NB4 (cell line): ENCODE results near the gene ATP10A.

Source experiments
- POLR2A ChIP-seq: IDR thresholded peaks from 2 replicates; pipeline ENCODE4 v1.6.1; 2011; ENCODE audit warnings: mild to moderate bottlenecking; ENCODE audit not compliant: insufficient read length; ENCODE audit errors: extremely low read depth
- TF ChIP-seq, protein P1 (sequence below): IDR thresholded peaks from one replicate; pipeline ENCODE4 v1.5.1; 2012; ENCODE audit warnings: low read depth, low read length

DNA sequence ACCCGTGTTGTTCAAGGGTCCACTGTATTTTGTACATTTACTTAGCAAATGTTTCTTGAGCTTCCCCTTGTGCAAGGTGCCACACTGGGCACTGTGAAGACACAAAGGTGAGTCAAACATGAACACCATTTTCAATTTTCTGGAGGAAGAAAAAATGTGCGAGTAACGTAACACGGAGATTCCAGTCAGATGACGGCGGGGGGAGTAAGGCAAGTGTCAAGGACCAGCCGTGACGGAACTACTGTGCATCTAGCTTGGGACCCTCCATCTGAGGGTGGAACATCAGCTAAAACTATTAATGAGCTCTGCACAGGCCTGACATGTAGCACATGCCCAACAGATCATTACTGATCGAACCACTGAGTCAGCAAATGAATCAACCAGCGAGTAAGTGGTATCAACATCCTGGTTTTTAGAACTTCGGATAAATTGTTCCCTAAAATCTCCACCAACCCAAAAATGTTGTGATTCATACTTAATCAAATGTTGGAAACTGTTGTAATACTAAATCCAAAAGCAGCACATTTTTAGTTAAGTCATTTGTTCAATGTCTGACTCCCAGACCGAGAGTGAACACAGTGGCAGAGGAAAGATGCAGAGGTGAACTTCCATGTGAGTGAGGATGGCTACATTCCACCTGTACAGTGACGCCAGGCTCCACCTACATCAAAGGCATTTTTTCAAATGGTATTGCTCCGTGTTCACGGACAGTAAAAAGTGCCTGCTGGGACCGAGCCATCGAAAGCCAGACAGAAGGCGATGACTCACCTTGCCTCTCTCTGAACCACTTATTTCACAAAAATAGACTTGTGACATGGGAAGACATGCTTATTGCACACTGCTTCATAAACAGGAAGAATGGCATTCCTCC, 172.2 kb downstream of the ATP10A start:
- TF ChIP-seq, protein P1, sequence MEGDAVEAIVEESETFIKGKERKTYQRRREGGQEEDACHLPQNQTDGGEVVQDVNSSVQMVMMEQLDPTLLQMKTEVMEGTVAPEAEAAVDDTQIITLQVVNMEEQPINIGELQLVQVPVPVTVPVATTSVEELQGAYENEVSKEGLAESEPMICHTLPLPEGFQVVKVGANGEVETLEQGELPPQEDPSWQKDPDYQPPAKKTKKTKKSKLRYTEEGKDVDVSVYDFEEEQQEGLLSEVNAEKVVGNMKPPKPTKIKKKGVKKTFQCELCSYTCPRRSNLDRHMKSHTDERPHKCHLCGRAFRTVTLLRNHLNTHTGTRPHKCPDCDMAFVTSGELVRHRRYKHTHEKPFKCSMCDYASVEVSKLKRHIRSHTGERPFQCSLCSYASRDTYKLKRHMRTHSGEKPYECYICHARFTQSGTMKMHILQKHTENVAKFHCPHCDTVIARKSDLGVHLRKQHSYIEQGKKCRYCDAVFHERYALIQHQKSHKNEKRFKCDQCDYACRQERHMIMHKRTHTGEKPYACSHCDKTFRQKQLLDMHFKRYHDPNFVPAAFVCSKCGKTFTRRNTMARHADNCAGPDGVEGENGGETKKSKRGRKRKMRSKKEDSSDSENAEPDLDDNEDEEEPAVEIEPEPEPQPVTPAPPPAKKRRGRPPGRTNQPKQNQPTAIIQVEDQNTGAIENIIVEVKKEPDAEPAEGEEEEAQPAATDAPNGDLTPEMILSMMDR: no peak
- no peak for TF ChIP-seq POLR2A
